Keratinocyte (primary cell): Measurements from ENCODE around the gene DYNC1I2. TPM values are rescaled to one million over a fixed set of nuclear protein-coding genes. Genes with fewer than 3 reads are reported as not detected.

Experiments used
- DNase-seq: peaks from one replicate; pipeline ENCODE4 v3.0.0-alpha.2; 2011; ENCODE audit warnings: low read depth, missing footprints, low spot score
- FAIRE-seq: peaks from 2 replicates; lab custom pipeline; 2011; peaks lifted over from hg19 to GRCh38; lab: Jason Lieb, UNC
- H2AFZ ChIP-seq: 2 replicates; pipeline ENCODE4 v1.6.0; 2012; ENCODE audit warnings: low read length, control low read depth, inconsistent platforms; ENCODE audit not compliant: control insufficient read depth
- H3K27ac ChIP-seq: 2 replicates; pipeline ENCODE4 v1.5.1; 2011; ENCODE audit warnings: low read length; ENCODE audit not compliant: control insufficient read depth, insufficient read depth
- H3K27me3 ChIP-seq: 3 replicates; pipeline ENCODE4 v1.6.0; 2011; ENCODE audit warnings: low read length; ENCODE audit not compliant: control insufficient read depth, insufficient read depth; ENCODE audit errors: extremely low read depth
- H3K36me3 ChIP-seq, 2 experiments: 2 replicates in 1 of 2; 3 replicates in 1 of 2; pipeline ENCODE4 v1.5.1; 2011; ENCODE audit warnings: low read length in 2 of 2, mild to moderate bottlenecking in 1 of 2; ENCODE audit not compliant: control insufficient read depth in 2 of 2, insufficient read depth in 2 of 2; ENCODE audit errors: extremely low read depth in 1 of 2
- H3K4me1 ChIP-seq: 3 replicates; pipeline ENCODE4 v1.5.1; 2011; ENCODE audit warnings: low read length; ENCODE audit not compliant: control insufficient read depth, insufficient read depth; ENCODE audit errors: extremely low read depth
- H3K4me2 ChIP-seq: 3 replicates; pipeline ENCODE4 v1.6.0; 2011; ENCODE audit warnings: low read depth, low read length; ENCODE audit not compliant: control insufficient read depth, insufficient read depth; ENCODE audit errors: extremely low read depth
- H3K4me3 ChIP-seq, 3 experiments: fragments of 200-600 bp in 1 of 3; sonication (generic) in 1 of 3; 2 replicates in 2 of 3; 3 replicates in 1 of 3; pipeline ENCODE4 v1.5.1; 2011 to 2016; ENCODE audit warnings: low read length in 3 of 3, mild to moderate bottlenecking in 3 of 3, control low read depth in 2 of 3, inconsistent platforms in 1 of 3, low read depth in 1 of 3, mixed read lengths in 1 of 3, mixed run types in 1 of 3, moderate library complexity in 1 of 3; ENCODE audit not compliant: control insufficient read depth in 2 of 3, insufficient read depth in 2 of 3; ENCODE audit errors: extremely low read depth in 1 of 3
- H3K79me2 ChIP-seq: 2 replicates; pipeline ENCODE4 v1.6.0; 2012; ENCODE audit warnings: low read length; ENCODE audit not compliant: control insufficient read depth, insufficient read depth
- H3K9ac ChIP-seq: 3 replicates; pipeline ENCODE4 v1.6.0; 2011; ENCODE audit warnings: low read length; ENCODE audit not compliant: control insufficient read depth, insufficient read depth; ENCODE audit errors: extremely low read depth
- H3K9me1 ChIP-seq: 3 replicates; pipeline ENCODE4 v1.6.0; 2011; ENCODE audit warnings: low read length; ENCODE audit not compliant: control insufficient read depth, insufficient read depth; ENCODE audit errors: extremely low read depth
- H3K9me3 ChIP-seq: 2 replicates; pipeline ENCODE4 v1.5.1; 2012; ENCODE audit warnings: low read depth, low read length; ENCODE audit not compliant: control insufficient read depth
- H4K20me1 ChIP-seq: 3 replicates; pipeline ENCODE4 v1.6.0; 2011; ENCODE audit warnings: low read length; ENCODE audit not compliant: control insufficient read depth, insufficient read depth; ENCODE audit errors: extremely low read depth
- CTCF ChIP-seq, 3 experiments: IDR thresholded peaks in 1 of 3; conservative IDR thresholded peaks in 1 of 3; optimal IDR thresholded peaks in 1 of 3; 2 replicates in 2 of 3; 3 replicates in 1 of 3; pipeline versions ENCODE3 to v1.5.1; 2011; ENCODE audit warnings: low read length in 3 of 3, mild to moderate bottlenecking in 3 of 3, moderate library complexity in 2 of 3, control low read depth in 1 of 3, inconsistent platforms in 1 of 3; ENCODE audit not compliant: insufficient read depth in 2 of 3; ENCODE audit errors: extremely low read depth in 1 of 3
- EZH2 ChIP-seq: IDR thresholded peaks from one replicate; pipeline ENCODE4 v1.6.1; 2012; ENCODE audit warnings: inconsistent platforms, mild to moderate bottlenecking, low read length, moderate library complexity
- dilution Hi-C: fragments of 300-500 bp; cut with MboI; formaldehyde crosslinking; loops from one replicate; pipeline ENCODE4 v1.7.0; 2020; ENCODE audit warnings: low sequenced_read_pairs; ENCODE audit not compliant: extremely low pct_ligation_motif_present
- polyA plus RNA-seq, 5 experiments: library from polyadenylated mRNA; depleted of rRNA in 3 of 5; stranded (reverse) in 3 of 5; stranded (forward) in 1 of 5; unstranded in 1 of 5; fragments of >200 nt; gene quantifications; 1 replicate in 1 of 5; 2 replicates in 3 of 5; 3 replicates in 1 of 5; pipeline versions ENCODE4 v1.2.1 to v1.2.3, GENCODE V29; 2011 to 2012; ENCODE audit warnings: missing spikeins in 2 of 5, low read depth in 1 of 5, low replicate concordance in 1 of 5

DYNC1I2 gene
- polyA plus RNA-seq, 1 donor (not counting 4 experiments of a cell fraction or from before 2014, with no cell fraction given), result 237 TPM

GRCh38 chr2:171762879-171763573 lies 75.8 kb downstream of the DYNC1I2 start:
- dilution Hi-C loops, result no loop called here
- FAIRE-seq, result no peak
- Histone ChIP-seq H3K27ac (no peak overlapping the region), H3K79me2 (no peaks in the 10 kb centered on the region), H3K4me1 (peaks cover 9% of the 10 kb centered on the region), H3K36me3 (peaks cover 4 to 8% of the 10 kb centered on the region in 2 experiments), H4K20me1 (no peaks in the 10 kb centered on the region), H3K4me2 (no peak overlapping the region), H3K9me3 (no peaks in the 10 kb centered on the region), H3K4me3 (no peak overlapping the region), H3K9ac (no peak overlapping the region), H3K9me1 (no peaks in the 10 kb centered on the region), H2AFZ (no peak overlapping the region), H3K27me3 (no peaks in the 10 kb centered on the region)
- no peak for DNase-seq
- TF ChIP-seq CTCF (optimal IDR thresholded peaks at IDR 0.05 in 1 of 3, IDR thresholded peaks at IDR 0.05 in 1 of 3, conservative IDR thresholded peaks at IDR 0.05 in 1 of 3; ENCODE audit: extremely low read depth in 1 of 3, insufficient read depth in 2 of 3, low read length in 3 of 3), result no peak

DNA sequence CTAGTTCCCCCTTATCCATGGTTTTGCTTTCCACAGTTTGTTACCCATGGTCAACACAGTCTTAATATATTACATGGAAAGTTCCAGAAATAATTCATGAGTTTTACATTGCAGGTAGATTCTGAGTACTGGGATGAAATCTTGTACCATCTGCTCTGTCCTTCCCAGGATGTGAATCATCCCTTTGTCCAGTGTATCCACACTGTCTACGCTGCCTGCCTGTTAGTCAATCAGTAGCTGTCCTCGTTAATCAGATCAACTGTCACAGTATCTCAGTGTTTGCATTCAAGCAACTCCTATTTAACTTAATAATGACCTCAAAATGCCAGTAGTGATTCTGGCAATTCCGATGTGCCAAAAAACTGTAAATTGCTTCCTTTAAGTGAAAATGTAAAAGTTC lies 76.3 kb downstream of the DYNC1I2 start:
- Histone ChIP-seq H3K9me1 (no peaks in the 10 kb centered on the region), H3K27ac (no peak overlapping the region), H2AFZ (no peak overlapping the region), H3K4me1 (peaks cover 9% of the 10 kb centered on the region), H3K4me3 (no peak overlapping the region), H3K9ac (no peak overlapping the region), H3K9me3 (no peaks in the 10 kb centered on the region), H3K36me3 (peaks cover 4 to 8% of the 10 kb centered on the region in 2 experiments), H3K4me2 (no peak overlapping the region), H4K20me1 (no peaks in the 10 kb centered on the region), H3K27me3 (no peaks in the 10 kb centered on the region), H3K79me2 (no peaks in the 10 kb centered on the region)
- FAIRE-seq (peak; percentile 57), DNase-seq (no peak)
- TF ChIP-seq EZH2 (no peak), CTCF (optimal IDR thresholded peaks at IDR 0.05 in 1 of 3, IDR thresholded peaks at IDR 0.05 in 1 of 3, conservative IDR thresholded peaks at IDR 0.05 in 1 of 3; ENCODE audit: extremely low read depth in 1 of 3, insufficient read depth in 2 of 3, low read length in 3 of 3) (no peak)
- dilution Hi-C loops, result no loop called here
